ENCODE data around the gene KLHL10.

DNA sequence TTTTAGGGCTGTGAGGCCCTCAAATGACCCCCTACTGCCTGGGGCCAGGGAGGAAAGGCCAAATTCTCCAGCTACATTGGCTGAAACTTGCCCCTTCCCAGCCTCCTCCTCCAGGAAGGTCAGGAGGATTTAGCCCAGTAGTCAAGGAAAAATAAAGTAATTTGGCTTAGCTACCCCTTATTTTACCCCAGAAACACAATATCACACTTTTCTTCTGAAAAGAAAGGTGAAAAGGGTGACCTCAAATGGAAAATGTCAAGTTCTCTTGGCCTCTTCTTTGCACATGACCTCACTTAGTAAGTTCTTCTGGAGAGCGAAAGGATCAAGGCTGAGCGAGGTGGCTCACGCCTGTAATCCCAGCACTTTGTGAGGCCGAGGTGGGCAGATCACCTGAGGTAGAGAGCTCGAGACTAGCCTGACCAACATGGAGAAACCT is 43.1 kb upstream of the KLHL10 start:
- TF ChIP-seq, protein P1, sequence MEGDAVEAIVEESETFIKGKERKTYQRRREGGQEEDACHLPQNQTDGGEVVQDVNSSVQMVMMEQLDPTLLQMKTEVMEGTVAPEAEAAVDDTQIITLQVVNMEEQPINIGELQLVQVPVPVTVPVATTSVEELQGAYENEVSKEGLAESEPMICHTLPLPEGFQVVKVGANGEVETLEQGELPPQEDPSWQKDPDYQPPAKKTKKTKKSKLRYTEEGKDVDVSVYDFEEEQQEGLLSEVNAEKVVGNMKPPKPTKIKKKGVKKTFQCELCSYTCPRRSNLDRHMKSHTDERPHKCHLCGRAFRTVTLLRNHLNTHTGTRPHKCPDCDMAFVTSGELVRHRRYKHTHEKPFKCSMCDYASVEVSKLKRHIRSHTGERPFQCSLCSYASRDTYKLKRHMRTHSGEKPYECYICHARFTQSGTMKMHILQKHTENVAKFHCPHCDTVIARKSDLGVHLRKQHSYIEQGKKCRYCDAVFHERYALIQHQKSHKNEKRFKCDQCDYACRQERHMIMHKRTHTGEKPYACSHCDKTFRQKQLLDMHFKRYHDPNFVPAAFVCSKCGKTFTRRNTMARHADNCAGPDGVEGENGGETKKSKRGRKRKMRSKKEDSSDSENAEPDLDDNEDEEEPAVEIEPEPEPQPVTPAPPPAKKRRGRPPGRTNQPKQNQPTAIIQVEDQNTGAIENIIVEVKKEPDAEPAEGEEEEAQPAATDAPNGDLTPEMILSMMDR (IDR thresholded peaks at IDR 0.05): no peak
- no peak for TF ChIP-seq POLR2A (IDR thresholded peaks at IDR 0.05)
